Measurements from ENCODE around the gene SFXN5. TPM values are rescaled to one million over a fixed set of nuclear protein-coding genes. Genes with fewer than 3 reads are reported as not detected.

The SFXN5 gene
- total RNA-seq, 1 donor from 2014 or later, result 21.8 TPM

- Mint-ChIP-seq H3K27ac (ENCODE audit: unreplicated experiment) (peak overlapping the region; percentile 29), H3K9me3 (no peaks in the 10 kb centered on the region), H3K27me3 (ENCODE audit: low read depth) (peaks cover 12% of the 10 kb centered on the region), H3K36me3 (ENCODE audit: low read depth) (peaks cover 2% of the 10 kb centered on the region), H3K4me1 (peaks cover 9% of the 10 kb centered on the region), H3K4me3 (no peak overlapping the region)
- no peak for TF ChIP-seq CTCF (conservative IDR thresholded peaks at IDR 0.05)
- no peak for DNase-seq (ENCODE audit: low read depth, low spot score)
Observed at GRCh38 chr2:72964146-72964525, 107.4 kb downstream of the SFXN5 start.

DNA sequence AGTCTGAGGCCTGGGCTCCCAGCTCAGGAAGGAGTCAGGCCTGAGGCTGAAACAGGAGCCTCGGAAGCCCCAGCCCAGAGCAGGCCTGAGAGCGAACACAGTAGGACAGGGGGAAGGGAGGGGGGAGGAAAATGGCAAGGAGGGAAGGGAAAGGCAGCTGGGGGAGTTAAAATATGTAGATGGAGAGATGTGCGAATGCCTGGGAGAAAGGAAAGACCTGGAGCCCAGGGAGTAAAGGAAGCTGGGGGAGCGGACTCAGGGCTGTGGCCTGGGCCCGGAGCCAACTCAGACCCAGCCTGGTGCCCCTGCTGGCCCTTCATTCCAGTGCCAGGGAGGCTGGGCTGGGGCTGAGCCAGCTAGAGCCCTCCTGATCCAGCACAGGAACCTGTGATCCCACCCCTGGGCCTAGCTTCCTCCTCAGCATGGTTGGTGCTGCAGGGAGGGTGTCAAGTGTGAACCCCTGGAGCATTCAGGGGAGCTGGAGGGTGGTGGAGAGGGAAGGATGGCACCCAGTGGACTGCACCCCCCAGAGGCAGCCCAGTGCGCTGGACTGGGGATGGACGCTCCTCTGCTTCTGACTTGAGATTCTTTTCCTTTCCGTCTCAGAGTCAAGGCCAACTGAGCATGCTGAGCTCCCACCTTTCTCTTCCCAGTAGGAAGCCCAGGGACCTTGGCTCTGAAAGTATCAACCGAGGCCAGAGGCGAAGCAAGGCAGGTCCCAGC is 107.9 kb downstream of the SFXN5 start:
- TF ChIP-seq CTCF (conservative IDR thresholded peaks at IDR 0.05), result no peak
- Mint-ChIP-seq H3K36me3 (ENCODE audit: low read depth) (peaks cover 2% of the 10 kb centered on the region), H3K27ac (ENCODE audit: unreplicated experiment) (no peak overlapping the region), H3K27me3 (ENCODE audit: low read depth) (peaks cover 14% of the 10 kb centered on the region), H3K9me3 (no peaks in the 10 kb centered on the region), H3K4me3 (no peak overlapping the region), H3K4me1 (peaks cover 9% of the 10 kb centered on the region)
- DNase-seq (ENCODE audit: low read depth, low spot score), result no peak

DNA sequence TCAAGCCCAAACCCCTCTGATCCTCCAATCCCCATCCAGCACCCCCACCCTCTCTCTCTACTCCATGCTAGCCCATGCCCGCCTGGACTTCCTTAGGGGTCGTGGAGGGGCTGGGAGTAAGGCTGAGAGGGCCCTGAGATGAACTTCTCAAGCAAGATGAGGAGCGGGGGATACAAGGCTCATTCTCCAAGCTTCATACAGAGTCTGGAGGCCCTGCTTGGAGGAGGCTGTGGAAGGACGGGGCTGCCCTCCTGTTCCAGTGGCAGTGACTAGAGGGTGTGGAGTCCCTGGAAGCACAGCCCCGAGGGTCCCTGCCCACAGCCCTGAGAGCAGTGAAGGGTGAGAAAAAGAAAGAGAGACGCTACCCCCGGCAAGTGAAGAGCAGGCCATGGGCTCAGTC is 108.6 kb downstream of the SFXN5 start:
- peaks cover 2% of the 10 kb centered on the region for H3K36me3 Mint-ChIP-seq (ENCODE audit: low read depth)
- DNase-seq (ENCODE audit: low read depth, low spot score), result no peak
- H3K27ac Mint-ChIP-seq (ENCODE audit: unreplicated experiment), result peak overlapping the region; percentile 52
- no peak for TF ChIP-seq CTCF (conservative IDR thresholded peaks at IDR 0.05)
- H3K4me1 Mint-ChIP-seq, result peaks cover 9% of the 10 kb centered on the region
- H3K4me3 Mint-ChIP-seq, result no peak overlapping the region
- no peaks in the 10 kb centered on the region for H3K9me3 Mint-ChIP-seq
- peaks cover 14% of the 10 kb centered on the region for H3K27me3 Mint-ChIP-seq (ENCODE audit: low read depth)

DNA sequence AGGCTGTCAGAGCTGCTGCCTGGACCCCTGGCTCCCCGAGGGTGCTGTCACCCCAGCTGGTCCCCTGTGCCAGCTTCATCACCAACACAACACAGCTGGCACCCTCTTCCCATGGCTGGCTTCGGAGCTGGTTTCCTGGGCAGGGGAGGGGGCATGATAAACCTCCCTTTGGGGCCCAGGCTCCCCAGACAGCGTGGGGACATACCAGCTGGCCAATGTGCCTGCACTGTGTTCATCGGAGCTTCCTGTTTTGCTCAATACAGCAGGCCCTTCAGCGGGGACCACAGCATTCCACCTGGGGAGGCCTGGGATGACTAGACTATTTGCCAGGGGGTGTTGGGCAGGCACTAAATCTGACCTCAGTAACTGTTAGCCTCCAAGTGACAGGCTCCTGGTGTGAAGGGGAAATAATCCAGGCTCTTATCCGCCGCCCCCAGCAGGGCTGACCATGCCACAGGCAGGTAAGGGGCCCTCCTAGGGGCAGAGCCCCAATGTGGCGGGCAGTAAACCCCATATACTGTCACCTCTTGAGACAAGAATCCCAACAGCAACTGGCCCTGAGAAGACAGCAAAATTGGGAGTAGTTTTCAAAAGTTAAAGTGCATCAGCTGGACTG is 109.6 kb downstream of the SFXN5 start:
- H3K4me3 Mint-ChIP-seq, result no peak overlapping the region
- DNase-seq (ENCODE audit: low read depth, low spot score), result no peak

GRCh38 chr2:72961036-72961720 is 110.3 kb downstream of the SFXN5 start:
- Mint-ChIP-seq H3K9me3 (no peaks in the 10 kb centered on the region), H3K27me3 (ENCODE audit: low read depth) (peaks cover 23% of the 10 kb centered on the region), H3K4me1 (peaks cover 4% of the 10 kb centered on the region), H3K27ac (ENCODE audit: unreplicated experiment) (no peak overlapping the region), H3K36me3 (ENCODE audit: low read depth) (peaks cover 7% of the 10 kb centered on the region), H3K4me3 (no peak overlapping the region)
- TF ChIP-seq CTCF (conservative IDR thresholded peaks at IDR 0.05), result no peak
- DNase-seq (ENCODE audit: low read depth, low spot score), result no peak

More for the DNA sequence above, 109.6 kb downstream of the SFXN5 start:
- peaks cover 20% of the 10 kb centered on the region for H3K27me3 Mint-ChIP-seq (ENCODE audit: low read depth)
- H3K36me3 Mint-ChIP-seq (ENCODE audit: low read depth), result peaks cover 3% of the 10 kb centered on the region
- H3K9me3 Mint-ChIP-seq, result no peaks in the 10 kb centered on the region
- no peak overlapping the region for H3K27ac Mint-ChIP-seq (ENCODE audit: unreplicated experiment)
- no peak for TF ChIP-seq CTCF (conservative IDR thresholded peaks at IDR 0.05)
- peaks cover 5% of the 10 kb centered on the region for H3K4me1 Mint-ChIP-seq

Data from neural crest cell (in vitro differentiated cells).